A549 treated with Hydrocortisone at 1 μM for 4 hours (cell line): ENCODE data around the gene ASTE1. TPM values are rescaled to one million over a fixed set of nuclear protein-coding genes. Genes with fewer than 3 reads are reported as not detected.

Experiments used
- total RNA-seq: library from RNA; stranded (reverse); fragments of 200-300 nt; extraction: Qiagen RNA extraction; gene quantifications from 5 replicates; pipeline ENCODE4 v1.2.3, GENCODE V29; 2022

The ASTE1 gene, protein sequence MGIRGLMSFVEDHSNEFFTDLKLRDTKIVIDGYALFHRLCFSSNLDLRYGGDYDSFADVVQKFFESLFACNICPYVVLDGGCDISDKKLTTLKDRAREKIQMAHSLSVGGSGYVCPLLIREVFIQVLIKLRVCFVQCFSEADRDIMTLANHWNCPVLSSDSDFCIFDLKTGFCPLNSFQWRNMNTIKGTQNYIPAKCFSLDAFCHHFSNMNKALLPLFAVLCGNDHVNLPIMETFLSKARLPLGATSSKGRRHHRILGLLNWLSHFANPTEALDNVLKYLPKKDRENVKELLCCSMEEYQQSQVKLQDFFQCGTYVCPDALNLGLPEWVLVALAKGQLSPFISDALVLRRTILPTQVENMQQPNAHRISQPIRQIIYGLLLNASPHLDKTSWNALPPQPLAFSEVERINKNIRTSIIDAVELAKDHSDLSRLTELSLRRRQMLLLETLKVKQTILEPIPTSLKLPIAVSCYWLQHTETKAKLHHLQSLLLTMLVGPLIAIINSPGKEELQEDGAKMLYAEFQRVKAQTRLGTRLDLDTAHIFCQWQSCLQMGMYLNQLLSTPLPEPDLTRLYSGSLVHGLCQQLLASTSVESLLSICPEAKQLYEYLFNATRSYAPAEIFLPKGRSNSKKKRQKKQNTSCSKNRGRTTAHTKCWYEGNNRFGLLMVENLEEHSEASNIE
- total RNA-seq: 5.2 to 6.8 TPM (median 5.3 TPM) in 5 replicates

DNA sequence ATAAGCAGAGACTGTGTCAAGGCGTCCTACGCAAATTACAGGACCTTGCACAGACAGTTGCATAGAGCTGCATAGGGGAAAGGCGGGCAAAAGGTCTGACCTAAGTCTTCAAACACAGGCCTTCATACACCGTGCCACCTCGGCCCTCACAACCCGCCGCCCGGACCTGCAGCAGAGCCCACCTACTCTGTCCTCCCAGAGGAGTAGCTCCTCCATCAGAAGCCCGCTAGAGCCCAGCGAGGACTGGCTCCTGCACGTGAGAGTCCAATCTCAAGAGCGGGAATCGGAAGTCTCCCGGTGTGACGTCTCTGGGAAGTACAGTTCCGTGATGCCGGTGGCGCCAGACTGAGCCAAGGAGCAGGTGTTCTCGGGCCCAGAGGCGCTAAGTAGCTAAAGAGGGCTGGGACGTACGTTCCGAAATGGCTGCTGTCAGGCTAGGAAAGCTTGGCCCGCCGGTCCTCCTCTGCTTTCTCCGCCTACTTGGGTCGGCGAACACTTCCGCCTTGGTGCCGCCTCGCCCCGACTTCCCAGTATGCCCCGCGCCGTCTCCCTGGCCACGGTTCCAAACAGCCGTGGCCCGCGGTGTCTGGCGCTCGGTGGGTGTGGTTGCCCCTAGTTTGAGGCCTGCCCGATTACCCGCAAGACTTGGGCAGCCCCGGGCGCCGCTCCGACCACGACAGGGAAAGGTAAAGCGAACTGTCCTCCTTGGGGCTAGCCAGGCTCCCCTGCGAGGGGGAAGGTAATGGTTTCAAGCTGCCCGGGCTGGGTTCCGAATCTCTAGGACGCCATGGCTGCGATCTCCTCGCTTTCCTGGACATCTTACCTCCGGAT, at the start of gene ASTE1, which contains the start of gene NEK11:
ASTE1 (minus strand) TSS at position 505 of the 831 bp plus-strand sequence. CDS start 1,519 bp downstream, outside the sequence.
NEK11 (plus strand) TSS at position 557 of the 831 bp plus-strand sequence. CDS start 2,832 bp downstream, outside the sequence.

Other genes starting within 250 kb of the ASTE1 start
- 31.4 to 37.0 TPM (median 33.2 TPM) in 5 replicates for gene ATP2C1, start 132.7 kb downstream of the ASTE1 start, total RNA-seq
- 4.2 to 5.2 TPM (median 4.7 TPM) in 5 replicates for gene NEK11, start 52 bp upstream of the ASTE1 start, total RNA-seq